NCI-H1436 treated with DMSO at 0.1 percent for 48 hours (cell line): Measurements from ENCODE around the gene ABCC2.
"Not testable (repeated sequence)": the region's sequence is repeated elsewhere in the genome, so short reads cannot be mapped to it uniquely, and the experiment has no call there.

Experiments used
- DNase-seq: peaks from one replicate; lab custom pipeline; 2025; lab: John Stamatoyannopoulos, UW

ABCC2 gene

DNA sequence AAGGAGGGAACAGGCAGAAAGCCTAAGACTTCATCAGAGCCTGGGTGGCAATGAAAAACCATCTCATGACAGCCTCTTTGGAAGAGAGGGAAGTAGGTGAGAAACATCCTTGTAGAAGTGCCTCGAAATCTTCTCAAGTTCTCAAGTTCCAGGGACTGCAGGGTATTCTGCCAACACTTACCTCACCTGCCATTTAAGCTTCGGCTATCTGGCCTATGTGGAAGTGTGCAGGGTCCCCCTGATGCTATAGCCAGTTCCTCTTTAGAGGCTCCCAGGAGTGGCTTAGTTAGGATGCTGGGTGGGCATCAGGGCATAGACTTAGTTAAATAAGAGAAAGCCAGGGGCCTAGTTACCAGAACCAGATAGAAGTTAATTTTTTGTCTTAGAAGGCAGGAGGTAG is 27.0 kb downstream of the ABCC2 start:
- no peak for DNase-seq

DNA sequence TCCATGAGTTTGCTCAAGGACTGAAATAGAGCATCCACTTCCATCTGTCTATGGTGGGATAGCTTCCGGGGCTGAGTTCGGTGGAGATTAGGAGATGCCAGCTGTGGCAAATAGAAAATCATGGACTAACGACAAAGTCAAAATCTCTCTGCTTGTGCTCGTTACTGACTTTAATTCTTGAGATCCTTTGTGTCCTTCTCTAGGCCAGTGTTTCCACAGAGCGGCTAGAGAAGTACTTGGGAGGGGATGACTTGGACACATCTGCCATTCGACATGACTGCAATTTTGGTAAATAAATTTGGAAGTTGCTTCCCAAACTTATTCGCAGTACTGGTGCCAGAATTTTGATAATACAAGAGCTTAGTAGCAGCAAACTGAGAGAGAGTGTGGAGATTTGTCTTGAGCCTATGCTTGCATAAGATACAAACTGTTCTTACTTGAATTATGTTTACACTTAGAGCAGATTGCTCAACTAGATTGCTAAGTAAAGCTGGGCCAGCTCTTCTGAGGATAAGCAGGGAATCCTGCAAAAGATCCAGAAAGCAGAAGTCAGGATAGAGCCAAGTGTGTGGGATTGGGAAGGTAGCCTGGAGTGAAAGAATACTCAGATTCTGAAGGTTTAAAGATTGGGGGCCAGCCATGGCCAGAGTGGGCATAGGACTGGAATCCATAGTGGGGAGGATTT is 27.6 kb downstream of the ABCC2 start:
- DNase-seq = no peak

DNA sequence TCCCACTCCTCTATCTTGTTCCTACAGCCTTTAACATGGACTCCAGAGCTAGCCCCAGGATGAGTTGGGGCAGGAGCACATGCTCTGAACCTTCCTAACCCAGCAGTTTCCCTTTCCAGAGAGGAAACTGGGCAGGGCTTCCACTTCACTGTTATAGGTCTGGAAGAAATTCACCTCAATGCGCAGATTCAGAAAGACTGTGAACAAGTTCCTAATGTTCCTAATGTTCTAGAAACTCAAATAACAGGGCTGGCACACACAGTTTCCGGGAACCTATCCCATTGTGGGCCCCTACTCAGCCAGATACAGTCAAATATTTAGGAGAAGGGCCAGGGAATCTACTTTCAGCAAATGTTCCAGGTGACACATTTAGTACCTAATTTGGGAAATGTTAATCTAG is 29.7 kb downstream of the ABCC2 start:
- DNase-seq = no peak

DNA sequence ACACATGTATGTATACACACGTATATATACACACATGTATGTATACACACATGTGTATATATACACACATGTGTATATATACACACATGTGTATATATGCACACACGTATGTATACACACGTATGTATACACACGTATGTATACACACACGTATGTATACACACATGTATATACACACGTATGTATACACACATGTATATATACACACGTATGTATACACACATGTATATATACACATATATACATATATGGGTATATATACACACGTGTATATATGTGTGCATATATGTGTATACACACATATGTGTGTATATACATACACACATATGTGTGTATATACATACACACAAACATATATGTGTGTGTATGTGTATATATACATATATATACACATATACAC is 31.7 kb downstream of the ABCC2 start:
- DNase-seq = no peak

DNA sequence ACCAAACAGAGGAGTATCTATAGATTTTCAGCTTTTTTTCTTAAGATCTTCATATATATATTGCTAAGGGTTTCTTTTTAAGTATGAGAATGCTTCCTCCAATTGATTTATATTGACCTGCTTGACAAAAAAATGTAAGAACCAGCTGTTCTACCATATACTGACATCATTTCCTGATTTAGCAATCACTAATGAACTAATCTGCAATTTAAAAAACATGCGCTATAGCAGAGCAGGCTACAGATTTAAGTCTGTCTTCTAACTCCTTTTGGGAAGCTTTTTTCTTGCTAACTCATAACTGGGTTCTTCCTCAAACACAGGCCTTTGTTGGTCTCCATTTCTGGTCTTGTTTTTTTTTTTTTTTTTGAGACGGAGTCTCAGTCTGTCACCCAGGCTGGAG is 33.2 kb downstream of the ABCC2 start:
- DNase-seq = no peak

DNA sequence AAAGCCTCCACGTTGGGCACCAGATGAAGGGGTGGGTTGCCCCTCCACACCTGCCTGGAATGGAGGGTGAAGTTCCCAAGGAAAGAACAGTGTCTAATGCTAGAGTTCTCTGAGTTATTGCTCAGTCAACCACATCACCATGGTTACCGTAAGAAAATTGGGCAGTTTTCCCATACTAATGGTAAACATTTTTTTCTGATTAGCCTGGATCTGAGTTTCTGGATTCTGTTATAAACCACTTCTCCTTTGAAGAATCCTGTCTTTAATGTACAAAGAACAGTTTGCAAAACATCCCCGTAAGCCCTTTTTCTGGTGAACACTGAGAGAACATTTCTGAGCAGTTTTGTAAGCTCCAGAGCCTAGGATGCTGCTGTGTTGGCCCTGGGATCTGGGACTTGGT is 45.5 kb downstream of the ABCC2 start:
- no peak for DNase-seq

DNA sequence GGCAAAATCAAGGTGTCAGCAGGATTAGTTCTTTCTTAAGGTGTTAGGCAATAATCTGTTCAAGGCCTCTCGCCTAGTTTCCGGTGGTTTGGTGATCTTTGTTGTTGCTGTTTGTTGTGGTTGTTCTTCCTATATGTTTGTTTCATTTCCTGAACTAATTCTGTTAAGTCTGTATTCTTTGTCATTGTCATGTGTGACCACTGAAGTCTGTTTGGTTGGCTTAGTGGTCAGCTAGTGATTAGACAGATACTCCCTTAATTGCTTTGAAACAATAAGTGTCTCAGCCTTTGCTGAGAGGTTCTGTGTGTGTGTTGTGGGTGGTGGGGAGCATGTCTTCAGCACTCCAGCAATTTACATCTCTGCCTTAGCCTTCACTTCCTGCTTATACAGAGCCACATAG is 46.0 kb downstream of the ABCC2 start:
- DNase-seq = no peak

DNA sequence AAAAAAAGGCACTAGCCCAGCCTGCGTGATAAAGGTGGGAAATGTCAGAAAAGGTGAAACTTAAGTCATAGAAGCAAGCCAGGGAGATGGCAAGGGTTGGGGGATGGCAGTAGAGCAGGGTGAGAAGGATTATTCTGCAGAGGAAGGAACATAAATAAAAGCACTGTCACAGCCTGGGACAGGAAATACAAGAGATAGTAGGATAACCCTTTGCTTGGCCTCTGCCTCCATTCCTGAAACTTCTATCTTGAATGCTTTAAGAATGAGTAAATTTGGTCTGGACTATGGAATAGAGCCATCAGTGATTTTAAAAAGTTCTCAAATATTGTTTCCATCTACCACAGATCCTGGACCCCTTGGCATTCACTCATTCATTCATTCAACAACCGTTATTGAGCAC is 50.0 kb downstream of the ABCC2 start:
- DNase-seq = no peak

DNA sequence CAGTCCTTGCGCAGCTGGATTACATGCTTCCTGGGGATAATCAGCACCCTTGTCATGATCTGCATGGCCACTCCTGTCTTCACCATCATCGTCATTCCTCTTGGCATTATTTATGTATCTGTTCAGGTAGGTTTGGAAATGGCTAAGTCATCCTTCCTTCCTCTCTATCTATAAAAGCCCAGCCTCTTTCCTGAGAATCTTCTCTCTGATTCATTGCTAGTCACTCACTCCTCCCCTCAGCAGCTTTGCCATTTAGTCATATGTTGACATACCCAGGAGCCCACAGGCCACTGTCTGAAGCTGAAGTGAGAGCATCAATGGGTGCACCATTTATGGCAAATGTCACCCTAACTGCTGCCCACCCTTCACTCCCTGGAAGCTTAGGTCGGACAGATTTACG is 52.0 kb downstream of the ABCC2 start:
- DNase-seq = no peak

DNA sequence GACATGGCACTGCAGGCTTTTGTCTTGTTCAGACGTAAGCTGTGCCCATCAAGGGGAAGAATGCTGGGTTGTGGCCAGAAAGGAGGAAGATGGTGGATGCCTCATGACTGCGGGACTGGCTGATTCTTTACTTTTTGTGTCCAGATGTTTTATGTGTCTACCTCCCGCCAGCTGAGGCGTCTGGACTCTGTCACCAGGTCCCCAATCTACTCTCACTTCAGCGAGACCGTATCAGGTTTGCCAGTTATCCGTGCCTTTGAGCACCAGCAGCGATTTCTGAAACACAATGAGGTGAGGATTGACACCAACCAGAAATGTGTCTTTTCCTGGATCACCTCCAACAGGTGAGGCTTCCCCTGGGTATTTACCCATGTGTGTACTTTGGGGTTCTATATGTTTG is 53.5 kb downstream of the ABCC2 start:
- DNase-seq = no peak

DNA sequence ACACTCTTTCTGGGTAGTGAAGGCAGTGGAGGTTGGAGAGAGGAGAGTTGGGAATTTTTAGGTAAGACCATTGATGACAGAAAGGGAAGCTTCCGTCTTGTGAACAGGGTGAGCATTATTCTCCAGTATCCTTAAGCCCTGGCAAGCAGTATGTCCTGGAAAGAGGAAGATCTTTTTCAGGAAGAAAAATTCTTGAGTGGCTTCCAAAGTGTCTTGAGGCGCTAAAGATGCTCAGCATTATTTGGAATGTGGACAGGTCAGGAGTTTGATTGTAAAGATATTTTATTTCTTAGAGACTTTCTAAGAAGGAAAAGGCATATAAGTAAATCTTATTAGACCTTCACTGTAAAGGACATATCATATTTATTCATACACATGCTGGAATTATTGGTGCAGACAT is 54.3 kb downstream of the ABCC2 start:
- no peak for DNase-seq

DNA sequence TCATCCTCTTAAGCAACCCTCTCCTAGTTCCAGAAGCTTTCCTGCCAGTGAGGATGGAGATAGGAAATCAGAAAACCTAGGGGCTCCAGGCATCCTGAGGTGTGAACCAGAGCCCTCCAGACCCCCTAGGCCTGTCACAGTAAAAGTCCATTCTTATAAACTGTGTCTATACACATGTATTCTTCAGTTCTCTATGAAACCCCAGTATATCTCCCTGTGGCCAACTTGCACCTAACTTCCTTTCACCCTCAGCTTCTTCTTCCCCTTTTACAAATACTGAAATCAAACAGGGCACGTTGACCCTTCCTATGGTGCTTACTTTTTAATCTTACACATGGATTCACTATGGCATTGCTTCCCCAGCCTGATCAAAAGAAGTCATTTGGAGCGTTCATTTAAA is 58.4 kb downstream of the ABCC2 start:
- DNase-seq = not testable (repeated sequence)

DNA sequence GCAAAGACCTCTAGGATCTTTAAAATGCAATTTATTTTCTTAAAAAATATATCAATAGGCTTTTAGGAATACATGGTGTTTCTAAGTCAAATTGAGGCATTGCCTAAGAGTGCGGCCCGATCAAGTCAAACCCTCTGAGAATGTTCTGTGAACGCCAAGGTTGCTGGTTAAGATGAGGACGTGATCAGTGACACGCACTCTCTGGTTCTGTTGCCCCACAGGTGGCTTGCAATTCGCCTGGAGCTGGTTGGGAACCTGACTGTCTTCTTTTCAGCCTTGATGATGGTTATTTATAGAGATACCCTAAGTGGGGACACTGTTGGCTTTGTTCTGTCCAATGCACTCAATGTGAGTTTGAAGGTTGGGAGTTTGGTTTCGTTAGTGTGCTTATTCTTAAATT is 59.3 kb downstream of the ABCC2 start:
- DNase-seq = no peak

DNA sequence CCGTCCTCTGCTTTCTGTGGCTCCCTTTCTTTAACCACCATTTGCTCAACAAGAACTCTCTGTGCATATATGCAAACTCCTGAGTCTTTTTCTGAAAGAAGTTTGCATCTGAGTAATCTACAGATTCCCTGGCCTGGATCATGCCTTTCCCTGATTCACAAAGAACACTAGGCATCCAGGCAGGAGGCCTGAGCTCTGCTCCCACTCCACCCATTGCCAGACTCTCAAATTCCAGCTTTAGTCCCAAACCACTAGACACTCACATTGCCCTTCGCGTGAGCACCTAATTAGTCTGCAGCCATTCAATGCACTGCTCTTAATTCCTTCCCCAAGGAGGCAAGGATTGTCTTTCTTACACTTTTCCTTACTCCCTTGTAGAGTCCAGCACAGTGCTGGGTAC is 60.9 kb downstream of the ABCC2 start:
- no peak for DNase-seq

DNA sequence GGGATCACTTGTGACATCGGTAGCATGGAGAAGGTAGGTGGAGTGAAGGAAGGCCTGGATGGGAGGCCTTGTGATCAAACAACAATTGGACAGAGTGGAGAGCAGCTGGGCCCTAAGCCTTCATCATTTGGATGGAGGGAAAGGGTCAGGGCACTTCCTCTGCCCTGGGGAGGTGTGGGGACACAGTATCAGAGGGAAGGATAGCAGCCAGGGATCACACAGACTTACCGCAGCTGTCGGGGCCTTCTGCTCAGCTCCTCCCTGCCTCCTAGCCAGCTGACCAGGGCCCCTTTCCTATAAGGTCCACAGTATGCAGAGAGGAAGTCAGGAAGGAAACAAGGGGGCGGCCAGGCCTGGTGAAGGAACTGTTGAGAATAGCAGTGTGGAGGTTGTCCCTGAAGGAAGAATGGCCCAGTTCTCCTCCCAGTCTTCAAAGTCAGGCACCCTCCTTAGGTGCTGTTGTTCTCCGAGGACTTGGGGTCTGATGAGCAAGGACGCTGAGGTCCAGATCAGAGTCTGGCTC is 62.1 kb downstream of the ABCC2 start:
- no peak for DNase-seq

DNA sequence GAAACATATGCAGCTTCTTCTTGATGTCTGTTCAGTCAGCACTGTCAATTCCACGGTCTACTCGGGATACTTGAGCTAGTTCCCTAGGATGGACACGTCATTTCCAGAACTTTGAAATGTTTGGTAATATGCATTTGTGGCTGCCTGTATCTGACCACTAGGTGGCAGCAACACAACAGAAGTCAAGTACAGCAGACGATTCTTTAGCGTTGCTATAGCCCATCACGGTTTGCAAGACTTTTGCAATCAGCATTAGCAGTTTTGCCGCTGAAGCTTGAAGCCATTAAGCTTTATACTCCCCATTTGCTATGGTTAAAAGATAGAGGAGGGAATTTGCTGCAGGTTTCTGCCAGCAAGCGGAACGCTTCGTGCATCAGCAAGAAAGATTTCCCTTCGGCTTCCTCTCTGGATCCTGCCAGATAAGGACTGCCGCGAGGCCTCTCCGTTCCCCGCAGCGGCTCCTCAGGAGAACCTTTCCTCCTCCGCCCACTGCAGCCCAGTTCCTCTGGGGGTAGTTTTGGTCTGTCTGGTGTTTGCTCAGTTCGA is 63.5 kb downstream of the ABCC2 start:
- DNase-seq = peak; percentile 43

DNA sequence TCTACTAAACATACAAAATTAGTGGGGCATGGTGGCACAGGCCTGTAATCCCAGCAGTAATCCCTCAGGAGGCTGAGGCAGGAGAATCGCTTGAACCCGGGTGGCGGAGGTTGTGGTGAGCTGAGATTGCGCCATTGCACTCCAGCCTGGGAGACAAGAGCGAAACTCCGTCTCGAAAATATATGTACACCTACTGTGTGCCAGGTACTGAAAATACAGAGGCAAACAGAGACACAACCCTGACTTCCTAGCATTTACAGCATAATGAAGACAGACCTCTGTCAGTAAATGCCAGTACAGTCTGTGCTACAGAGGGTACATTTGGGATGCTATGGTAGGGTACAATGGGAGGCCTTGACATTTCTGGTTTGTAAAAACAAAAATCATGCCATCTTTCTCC is 66.6 kb downstream of the ABCC2 start:
- DNase-seq = no peak

DNA sequence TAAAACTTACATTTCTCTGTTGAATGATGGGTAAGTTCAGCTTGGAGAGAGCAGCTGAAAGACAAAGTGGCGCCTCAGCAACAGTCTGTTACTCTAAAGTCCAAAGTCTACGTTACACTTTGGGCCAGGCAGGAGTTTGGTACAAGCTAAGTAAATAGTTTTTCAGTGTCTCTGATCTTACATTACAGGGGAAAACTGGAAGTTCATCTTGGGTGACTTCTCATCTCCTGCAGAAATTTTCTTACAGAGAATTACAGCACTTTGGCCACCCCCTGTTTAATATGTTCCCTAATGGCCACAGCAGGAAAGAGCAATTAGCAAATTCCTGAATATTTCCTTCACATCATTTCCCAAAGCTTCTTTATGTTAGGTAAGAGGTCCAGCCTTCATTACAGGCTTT is 67.1 kb downstream of the ABCC2 start:
- no peak for DNase-seq

DNA sequence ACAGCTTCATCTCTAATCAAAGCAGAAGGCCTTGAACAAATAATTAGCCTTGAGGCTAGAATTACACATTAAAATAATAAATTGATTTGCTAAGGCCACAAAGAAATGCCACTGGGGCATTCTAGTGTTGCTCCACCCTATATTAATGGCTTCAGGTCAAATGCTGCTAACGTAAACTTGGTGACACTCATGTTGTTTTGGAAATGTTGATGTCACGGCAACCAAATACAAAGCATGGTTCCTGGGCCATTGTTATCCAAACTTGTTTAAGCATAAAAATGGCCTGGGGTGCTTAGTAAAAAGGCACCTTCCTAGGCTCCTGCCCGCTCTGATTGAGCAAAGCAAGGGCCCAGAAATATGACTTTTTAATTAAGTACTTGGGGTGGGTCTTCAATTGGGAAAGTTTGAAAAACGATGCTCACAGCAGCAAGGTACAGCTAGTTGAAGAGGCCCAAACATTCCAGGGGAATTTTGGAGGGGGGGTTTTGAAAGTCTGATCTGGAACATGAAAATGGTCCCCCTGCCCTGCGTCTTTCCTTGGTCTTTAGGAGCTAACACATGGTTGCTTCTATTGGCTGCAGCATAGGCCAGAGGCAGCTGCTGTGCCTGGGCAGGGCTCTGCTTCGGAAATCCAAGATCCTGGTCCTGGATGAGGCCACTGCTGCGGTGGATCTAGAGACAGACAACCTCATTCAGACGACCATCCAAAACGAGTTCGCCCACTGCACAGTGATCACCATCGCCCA is 67.8 kb downstream of the ABCC2 start:
- DNase-seq = no peak

DNA sequence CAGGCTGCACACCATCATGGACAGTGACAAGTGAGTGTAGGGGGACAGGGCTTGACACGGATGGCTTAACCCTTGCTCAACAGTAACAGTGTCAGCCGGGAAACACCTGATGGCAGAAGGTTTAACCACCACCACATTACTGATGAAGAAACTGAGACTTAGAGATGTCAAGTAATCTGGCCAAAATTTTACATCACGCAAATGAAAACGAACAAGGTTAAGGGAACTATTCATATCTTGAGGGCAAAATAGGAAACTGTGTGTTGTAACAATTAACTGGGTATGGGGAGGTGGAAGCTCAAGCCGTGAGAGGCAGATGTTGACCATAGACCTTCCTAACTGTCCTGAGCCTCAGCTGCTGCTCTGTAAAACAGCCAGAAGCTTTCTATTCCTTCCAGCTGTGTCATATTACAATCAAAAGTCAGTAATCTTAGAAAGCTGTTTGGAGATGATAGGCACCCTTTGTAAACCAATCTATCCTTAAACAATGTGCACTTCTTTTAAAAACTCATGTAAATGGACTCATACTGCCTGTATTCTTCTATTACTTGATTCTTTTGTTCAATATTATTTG is 68.4 kb downstream of the ABCC2 start:
- no peak for DNase-seq

DNA sequence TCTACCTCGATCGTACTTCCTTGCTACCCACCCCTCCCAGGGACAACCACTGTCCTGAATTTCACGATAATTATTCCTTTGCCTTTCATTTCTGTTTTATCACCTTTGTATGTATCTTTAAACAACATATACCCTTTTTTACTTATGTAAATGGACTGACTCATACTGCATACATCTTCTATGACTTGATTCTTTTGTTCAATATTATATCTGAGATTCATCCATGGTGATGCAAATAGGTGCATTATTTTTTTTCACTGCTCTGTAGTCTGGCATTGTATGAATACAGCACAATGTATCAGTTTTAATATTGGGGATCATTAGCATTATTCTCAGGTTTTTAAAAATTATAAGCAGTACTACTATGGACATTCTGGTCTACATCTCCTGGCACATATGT is 69.4 kb downstream of the ABCC2 start:
- no peak for DNase-seq

DNA sequence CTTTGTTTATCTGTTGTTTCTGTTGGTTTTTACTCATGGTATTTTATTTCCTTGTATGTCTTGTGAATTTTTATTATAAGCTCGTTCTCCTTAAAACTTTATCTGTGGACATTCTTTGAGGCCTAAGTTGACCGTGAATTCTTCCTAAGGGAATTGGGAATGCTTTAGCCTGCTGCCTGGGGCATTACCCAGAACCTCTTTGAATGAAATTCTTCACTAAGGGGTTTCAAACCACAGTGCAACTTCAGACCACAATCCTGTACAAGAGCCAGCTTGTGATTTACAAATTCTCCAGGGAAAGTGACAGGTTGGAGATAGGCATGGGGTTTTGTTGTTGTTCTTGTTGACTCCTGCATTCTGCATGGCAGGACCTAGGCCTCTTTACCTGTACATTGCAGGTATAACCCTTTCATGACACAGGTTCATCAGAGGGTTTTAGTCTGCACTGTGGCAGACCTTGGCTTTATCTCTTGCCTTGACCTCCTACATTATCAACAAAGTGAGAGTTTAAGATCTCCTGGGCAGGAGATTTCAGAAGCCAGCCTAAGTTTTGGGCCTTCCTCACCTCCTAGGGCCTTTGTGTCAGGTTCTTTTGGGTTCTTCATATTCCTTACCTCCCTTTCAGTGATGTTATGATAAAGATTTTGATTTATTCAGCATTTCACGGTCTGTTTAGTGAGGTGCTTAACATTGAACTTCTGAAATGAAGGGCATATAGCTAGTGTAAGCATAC is 70.2 kb downstream of the ABCC2 start:
- DNase-seq = no peak
